CD4-positive, alpha-beta T cell treated with Interleukin-4 for 1 hour (primary cell): ENCODE data around the gene SPNS1.

Experiments used
- DNase-seq, 2 donors: peaks; one replicate each; pipeline ENCODE4 v3.0.0-alpha.2; 2020 to 2022

SPNS1 gene

GRCh38 chr16:29029168-29029994, 54.8 kb downstream of the SPNS1 start:
- DNase-seq, result peak; percentile 37 to 45

- DNase-seq, result no peak
Observed at GRCh38 chr16:29030086-29030840, 55.7 kb downstream of the SPNS1 start.
